HepG2 (cell line): ENCODE data around the gene ADORA3. TPM values are rescaled to one million over a fixed set of nuclear protein-coding genes. Genes with fewer than 3 reads are reported as not detected.
A peak's percentile ranks its signal among the peaks of the same experiment; 100 is the strongest.

Experiments used
- ATAC-seq: fragments of 200-7000 bp; cut with Tn5 transposase; 3 replicates; pipeline ENCODE4 v1.9.1; 2020; ENCODE audit warnings: mild to moderate bottlenecking, moderate library complexity
- BruUV-seq: library from RNA; stranded (reverse); fragments of 400-500 nt; replicated peaks from 2 replicates; lab custom pipeline; 2021; lab: Mats Ljungman, UMichigan
- CTCF ChIA-PET: fragments of 300-600 bp; formaldehyde crosslinking; extraction: SDS; loops from one replicate; lab custom pipeline; 2021; ENCODE audit warnings: low total read pairs, inconsistent platforms, low intra/inter-chr PET ratio; lab: Yijun Ruan, JAX
- POLR2A ChIA-PET: fragments of 350-600 bp; sonication (Branson Sonifier 250); formaldehyde crosslinking; loops from one replicate; lab custom pipeline; 2020; ENCODE audit warnings: antibody characterized with exemption, inconsistent platforms; lab: Yijun Ruan, JAX
- DNase-seq: peaks from one replicate; pipeline ENCODE4 v3.0.0-alpha.2; 2015; ENCODE audit warnings: low spot score
- FAIRE-seq: peaks from 3 replicates; lab custom pipeline; 2011; peaks lifted over from hg19 to GRCh38; lab: Jason Lieb, UNC
- H2AFZ ChIP-seq: one replicate; pipeline ENCODE4 v1.6.1; 2011; ENCODE audit warnings: low read length, inconsistent platforms
- H3K27ac ChIP-seq: fragments of 300-600 bp; 3 replicates; pipeline ENCODE4 v1.8.0; 2011; ENCODE audit warnings: mixed run types, mild to moderate bottlenecking, mixed read lengths, low read length, inconsistent platforms; ENCODE audit not compliant: insufficient read depth; ENCODE audit errors: extremely low read length
- H3K27me3 ChIP-seq, 2 experiments: fragments of 200-600 bp in 1 of 2; 2 replicates in 1 of 2; 3 replicates in 1 of 2; pipeline versions ENCODE4 v1.6.0 to v1.8.0; 2011; ENCODE audit warnings: low read length in 2 of 2, mild to moderate bottlenecking in 2 of 2, moderate library complexity in 2 of 2, inconsistent platforms in 1 of 2; ENCODE audit not compliant: insufficient read depth in 2 of 2, control insufficient read depth in 1 of 2
- H3K36me3 ChIP-seq, 2 experiments: fragments of 200-600 bp in 1 of 2; replicated peaks in 1 of 2; 2 replicates in 1 of 2; 3 replicates in 1 of 2; pipeline versions ENCODE4 v1.5.1 to v1.8.0; 2011; ENCODE audit warnings: low read length in 2 of 2, inconsistent platforms in 1 of 2; ENCODE audit not compliant: insufficient read depth in 2 of 2, control insufficient read depth in 1 of 2
- H3K4me1 ChIP-seq: 2 replicates; pipeline ENCODE4 v1.5.1; 2012; ENCODE audit warnings: low read length, inconsistent platforms; ENCODE audit not compliant: insufficient read depth
- H3K4me2 ChIP-seq: 2 replicates; pipeline ENCODE4 v1.6.0; 2011; ENCODE audit warnings: low read depth, low read length, inconsistent platforms
- H3K4me3 ChIP-seq, 3 experiments: fragments of 200-600 bp in 1 of 3; sonication (generic), shearing (Covaris generic) in 1 of 3; replicated peaks in 1 of 3; 2 replicates each; pipeline ENCODE4 v1.5.1; 2011 to 2016; ENCODE audit warnings: low read length in 3 of 3, inconsistent platforms in 2 of 3, low read depth in 2 of 3, mild to moderate bottlenecking in 2 of 3, control low read depth in 1 of 3, mixed read lengths in 1 of 3; ENCODE audit not compliant: insufficient read depth in 1 of 3
- H3K79me2 ChIP-seq: one replicate; pipeline ENCODE4 v1.6.1; 2011; ENCODE audit warnings: low read length, inconsistent platforms; ENCODE audit not compliant: insufficient read depth
- H3K9ac ChIP-seq: 2 replicates; pipeline ENCODE4 v1.6.0; 2011; ENCODE audit warnings: mild to moderate bottlenecking, low read depth, low read length, inconsistent platforms; ENCODE audit not compliant: insufficient read depth
- H3K9me3 ChIP-seq: 2 replicates; pipeline ENCODE4 v1.5.1; 2012; ENCODE audit warnings: mild to moderate bottlenecking, low read length
- H4K20me1 ChIP-seq: 2 replicates; pipeline ENCODE4 v1.6.0; 2011; ENCODE audit warnings: inconsistent platforms, mild to moderate bottlenecking, low read length, moderate library complexity; ENCODE audit not compliant: insufficient read depth
- CHD4 ChIP-seq: fragments of 200-600 bp; sonication (generic); IDR thresholded peaks from 2 replicates; pipeline ENCODE4 v1.7.0; 2017; ENCODE audit warnings: mild to moderate bottlenecking, low read length, borderline replicate concordance
- KAT7 ChIP-seq: IDR thresholded peaks from 2 replicates; pipeline ENCODE4 v1.6.1; 2018; ENCODE audit warnings: borderline replicate concordance, missing compliant biosample characterization
- ZBTB49 ChIP-seq: sonication (generic); formaldehyde crosslinking; IDR thresholded peaks from 2 replicates; pipeline ENCODE4 v1.4.0; 2020; ENCODE audit warnings: missing genetic modification reagents, borderline replicate concordance
- WGBS: methylation state at CpG from one replicate; pipeline ENCODE4 v1.1.6; 2017; ENCODE audit warnings: low lambda C conversion rate; 5-methylcytosine and 5-hydroxymethylcytosine counted together
- in situ Hi-C: cut with HindIII; loops from 2 replicates; pipeline ENCODE4 v1.10.0; 2017; ENCODE audit warnings: low pct_unique_long_range_greater_than_20kb; ENCODE audit not compliant: extremely low pct_ligation_motif_present
- intact Hi-C: fragments of 100-400 bp; cut with micrococcal nuclease; formaldehyde crosslinking; loops from one replicate; pipeline ENCODE4 v1.10.0; 2022; ENCODE audit not compliant: unreplicated experiment
- polyA plus RNA-seq, 8 experiments: library from polyadenylated mRNA; depleted of rRNA in 3 of 8; stranded (reverse) in 7 of 8; unstranded in 1 of 8; fragments of >200 nt; fragmentation: Illumina TruSeq in 4 of 8; extraction: Trizol in 4 of 8; gene quantifications; 2 replicates each; pipeline versions ENCODE4 v1.2.1 to v1.2.3, GENCODE V29; 2011 to 2016; ENCODE audit warnings: low read depth in 4 of 8, missing spikeins in 1 of 8, mixed read lengths in 1 of 8; ENCODE audit not compliant: insufficient read depth in 1 of 8
- total RNA-seq, 5 experiments: library from RNA; depleted of rRNA; stranded (reverse); fragments of >200 nt; fragmentation: Illumina TruSeq; extraction: Trizol; gene quantifications; 2 replicates each; pipeline ENCODE4 v1.2.3, GENCODE V29; 2016; ENCODE audit warnings: low read depth in 1 of 5

ADORA3 gene
- total and polyA plus RNA-seq, 2 of the 13 experiments (the other 11 are each of a cell fraction or from before 2014, with no cell fraction given), result not detected

- H3K27ac ChIP-seq, result no peak overlapping the region
- CTCF ChIA-PET, result interaction anchor here (3.3 kb wide), 1 partner anchor 146 kb away, joined by 27 read pairs; no protein-coding TSS in a partner anchor
- no TSS peak for BruUV-seq
- DNase-seq, result no peak
- TF ChIP-seq KAT7 (CRISPR knock-in tag) (no peak), CHD4 (0 out of 2 replicates have a peak, but pooled peaks have one; percentile 21), ZBTB49 (no peak)
- TF ChIP-seq, all 625 proteins: peak for 1
- FAIRE-seq (no peak), ATAC-seq (no peak)
- H3K4me3 ChIP-seq, result no peak overlapping the region
- no peak overlapping the region for H3K9ac ChIP-seq
- H3K36me3 ChIP-seq, result no peaks in the 10 kb centered on the region
- no peak overlapping the region; the same call in 1 of the 2 replicates for H3K4me2 ChIP-seq
- H3K4me1 ChIP-seq, result peaks cover 87% of the 10 kb centered on the region
- POLR2A ChIA-PET, result interaction anchor here (3.6 kb wide), 1 partner anchor 25 kb away, joined by 45 read pairs; no protein-coding TSS in a partner anchor
- H3K9me3 ChIP-seq, result no peaks in the 10 kb centered on the region
- H4K20me1 ChIP-seq, result no peaks in the 10 kb centered on the region
- in situ Hi-C loops (loop anchor here (5.0 to 10.0 kb wide), 2 partner anchors 115 to 147 kb away; no protein-coding TSS in a partner anchor), intact Hi-C loops (loop anchor here (2.0 to 5.0 kb wide), 3 partner anchors 25 to 111 kb away; no protein-coding TSS in a partner anchor)
- WGBS, result 53% methylated on average over 3 of the region's 3 CpGs
- no peaks in the 10 kb centered on the region; a peak in 1 of 5 replicates for H3K27me3 ChIP-seq
- no peak overlapping the region for H2AFZ ChIP-seq
- H3K79me2 ChIP-seq, result no peaks in the 10 kb centered on the region
Measured at GRCh38 chr1:111509997-111510375, 6.6 kb upstream of the ADORA3 start.
